NCI-H82 treated with DMSO at 0.1 percent for 48 hours (cell line): ENCODE results near the gene SMURF2.
A peak's percentile ranks its signal among the peaks of the same experiment; 100 is the strongest.

Experiments used
- DNase-seq: peaks from one replicate; lab custom pipeline; 2025; ENCODE audit not compliant: unreplicated experiment; lab: John Stamatoyannopoulos, UW

SMURF2 gene

DNA sequence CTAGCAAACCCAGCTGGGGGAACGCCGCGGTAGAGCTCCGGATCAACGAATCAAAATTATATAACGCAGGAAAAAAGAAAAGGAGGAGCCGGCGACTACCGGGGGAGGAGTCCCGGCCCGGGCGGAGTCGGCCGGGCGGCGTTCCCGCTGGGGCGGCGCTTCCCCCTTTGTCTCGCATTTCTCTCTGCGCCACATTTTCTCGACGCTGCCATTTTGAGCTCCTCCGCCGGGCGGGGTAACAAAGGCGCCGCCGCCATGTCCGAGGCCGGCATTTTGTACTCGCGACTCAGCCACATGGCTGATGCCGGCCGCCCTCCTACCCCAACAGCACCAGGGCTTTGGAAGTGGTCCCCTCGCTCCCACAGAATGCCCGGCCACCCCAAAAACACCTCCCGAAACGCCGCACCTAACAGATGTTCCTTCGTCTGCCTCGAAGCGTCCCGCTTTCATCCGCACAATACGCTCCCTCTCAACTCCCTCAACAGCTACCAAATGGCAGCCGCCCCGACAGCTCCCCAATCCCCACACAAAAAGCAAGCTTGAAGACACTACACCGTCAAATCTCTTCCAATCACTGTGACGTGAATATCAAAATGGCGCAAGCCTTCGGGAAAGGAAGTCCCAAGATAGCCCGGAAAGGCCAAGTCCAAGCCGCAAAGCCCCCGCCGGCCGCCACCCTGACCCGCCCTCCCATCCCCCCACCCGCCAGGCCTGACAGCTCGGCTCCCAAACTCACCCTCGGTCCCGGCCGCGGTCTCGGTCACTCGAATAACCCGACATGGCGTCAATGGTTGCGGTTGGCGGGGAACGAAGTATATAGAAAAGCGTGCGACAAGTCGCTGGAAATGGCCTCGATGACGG lies 156.5 kb downstream of the SMURF2 start:
- DNase-seq: peak; percentile 30

DNA sequence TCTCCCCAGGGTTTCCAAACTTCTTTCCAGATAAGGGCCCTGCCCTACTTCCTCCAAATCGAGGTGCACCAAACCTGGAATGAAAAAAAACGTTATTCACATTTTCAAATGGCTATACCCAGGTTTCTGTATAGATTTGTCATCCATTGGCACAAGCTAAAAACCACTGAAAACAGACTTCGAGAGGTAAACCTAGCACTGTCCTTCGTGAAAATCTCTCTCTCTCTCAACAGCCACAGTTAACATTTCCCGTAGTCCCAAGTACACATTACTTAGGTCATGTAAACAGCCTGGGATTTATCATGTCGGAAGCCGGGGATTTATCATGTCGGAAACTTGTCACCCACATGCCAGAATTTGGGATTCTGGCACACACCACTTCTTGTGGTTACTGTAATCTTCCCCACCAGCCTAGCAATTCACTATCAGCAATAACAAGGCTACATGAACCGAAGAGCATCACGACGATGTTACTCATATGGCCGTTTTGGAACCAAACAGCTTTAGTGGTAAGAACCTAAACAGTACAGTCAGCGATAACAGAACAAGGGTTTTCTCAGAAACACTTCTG lies 157.3 kb downstream of the SMURF2 start:
- no peak for DNase-seq

DNA sequence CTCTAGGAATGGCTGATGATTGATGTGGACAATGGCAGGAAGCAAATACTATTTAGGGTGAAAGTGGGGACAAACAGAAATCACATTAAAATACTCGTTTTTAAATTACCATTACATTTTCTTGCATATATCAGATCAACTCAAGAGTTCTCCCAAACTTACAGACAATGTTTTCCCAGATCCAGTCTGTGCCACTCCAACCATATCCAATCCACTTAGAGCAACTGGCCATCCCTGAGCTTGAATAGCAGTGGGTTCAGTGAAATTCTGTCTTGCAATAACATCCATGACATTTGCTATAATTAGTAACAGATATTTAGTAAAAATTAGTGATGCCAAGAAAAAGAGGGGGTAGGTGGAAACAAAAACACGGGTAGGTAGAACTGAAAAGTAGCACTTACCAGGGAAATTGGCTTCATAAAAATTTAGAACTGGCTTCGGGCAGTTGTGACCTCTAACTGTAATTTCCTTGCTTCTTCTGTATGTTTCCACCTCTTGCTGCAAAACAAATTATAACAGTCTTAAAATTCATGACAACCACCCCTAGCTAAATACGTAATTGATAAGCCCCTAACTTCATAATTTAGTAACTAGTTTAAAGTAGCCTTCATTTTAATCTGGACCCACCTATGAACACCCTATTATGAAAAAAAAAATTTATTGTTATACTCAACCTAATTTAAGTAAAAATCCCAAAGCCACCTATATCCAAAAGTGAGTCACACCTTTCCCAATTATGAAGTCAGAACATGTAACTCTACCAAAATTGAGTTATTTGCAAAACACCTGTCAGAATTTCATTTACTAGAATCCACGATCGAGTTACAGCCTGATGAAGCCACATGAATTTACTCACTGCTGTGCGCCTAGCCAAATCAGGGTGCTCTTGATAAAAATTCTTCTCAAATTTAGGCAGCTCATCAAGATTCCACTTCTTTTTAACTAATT lies 158.0 kb downstream of the SMURF2 start:
- DNase-seq: no peak

DNA sequence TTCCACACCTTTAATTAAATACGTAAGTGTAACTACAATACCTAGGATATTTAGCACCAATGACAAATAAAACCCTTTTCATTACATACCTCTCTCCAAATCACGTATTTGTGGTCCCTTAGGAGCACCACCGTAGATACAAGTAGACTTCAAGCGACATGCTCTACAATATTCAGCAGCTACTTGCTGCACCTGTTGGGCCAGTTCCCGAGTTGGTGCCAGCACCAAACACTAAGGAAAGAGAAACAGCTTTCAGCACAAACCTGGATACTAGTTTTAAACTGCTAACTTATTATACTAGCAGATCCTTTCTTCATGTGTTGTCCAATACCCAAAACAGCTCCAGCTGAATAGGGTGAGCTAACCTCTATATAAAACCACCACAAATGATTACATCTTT lies 158.8 kb downstream of the SMURF2 start:
- DNase-seq: no peak

DNA sequence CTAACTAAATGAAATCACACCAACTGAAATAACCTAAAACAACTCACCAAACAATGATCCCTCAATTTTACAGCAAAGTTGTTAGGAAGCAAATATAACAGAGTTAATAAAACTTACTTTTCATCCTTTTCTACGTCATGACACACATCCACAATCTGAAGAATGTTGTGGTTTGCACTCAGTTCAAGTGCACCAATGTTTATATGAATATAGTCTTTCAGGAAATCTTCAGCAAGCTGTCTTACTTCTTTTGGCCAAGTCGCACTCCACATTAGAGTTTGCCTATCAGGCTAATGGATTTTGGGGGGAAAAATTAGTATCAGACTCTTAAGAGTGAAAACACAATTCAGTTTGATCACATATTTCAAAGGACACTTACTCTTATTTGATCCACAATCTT lies 159.3 kb downstream of the SMURF2 start:
- no peak for DNase-seq

DNA sequence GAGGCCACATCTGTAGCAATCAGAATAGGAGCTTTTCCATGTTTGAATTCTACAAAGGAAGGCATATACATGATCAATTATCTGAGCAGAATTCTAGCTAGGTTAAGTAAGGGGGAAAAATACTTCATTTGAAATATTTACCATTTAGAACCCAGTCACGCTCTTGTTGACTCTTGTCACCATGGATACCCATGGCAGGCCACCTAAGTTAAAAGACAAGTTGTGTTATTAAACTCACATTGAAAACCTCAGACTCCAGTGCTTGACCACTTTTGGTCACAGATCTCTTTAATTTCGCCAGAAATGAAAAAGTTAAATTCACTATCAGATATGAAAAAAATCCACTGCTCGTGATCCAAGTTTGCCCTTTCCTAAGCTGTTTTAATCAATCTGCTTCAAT lies 160.1 kb downstream of the SMURF2 start:
- no peak for DNase-seq

DNA sequence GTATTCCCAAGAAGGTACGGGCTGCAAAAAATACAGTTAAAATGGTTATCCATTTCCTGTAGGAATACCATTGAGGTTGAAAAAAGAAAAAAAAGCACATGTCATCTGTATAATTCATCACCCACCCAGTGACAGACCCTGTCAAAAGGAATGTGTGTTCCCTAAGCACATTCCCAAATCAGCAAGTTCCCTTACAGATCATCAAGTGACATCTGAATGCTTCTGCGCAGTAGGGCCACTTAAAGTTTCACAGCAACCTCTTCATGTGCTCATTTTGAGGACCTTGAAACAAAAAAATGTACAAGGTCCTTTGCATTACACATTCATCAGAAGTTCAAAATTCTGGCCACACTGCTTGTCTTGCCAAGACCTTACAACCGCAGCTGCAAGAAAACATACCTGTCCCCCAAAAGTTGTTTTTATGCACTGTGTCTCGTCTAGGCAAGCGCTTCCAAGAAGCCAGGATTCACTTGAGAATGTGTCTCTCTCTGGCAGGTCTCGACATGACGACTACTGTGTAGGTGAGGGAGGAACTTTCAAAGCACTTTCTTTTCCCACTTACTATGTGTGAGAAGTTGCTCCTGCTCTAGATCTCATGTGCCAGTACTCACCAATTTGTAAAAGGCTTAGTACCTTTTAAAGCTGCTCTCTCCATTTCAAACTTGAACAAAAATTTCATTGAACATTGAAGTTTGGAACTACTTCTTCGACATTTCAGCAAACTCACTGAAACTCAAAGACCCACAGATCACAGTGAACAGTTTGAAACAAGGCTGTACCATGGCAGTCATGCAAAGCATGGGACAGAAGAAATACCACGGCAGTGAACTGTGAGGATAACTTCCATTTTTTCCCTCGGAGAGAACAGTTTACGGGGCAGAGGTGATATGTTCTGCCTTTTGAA lies 161.0 kb downstream of the SMURF2 start:
- no peak for DNase-seq

DNA sequence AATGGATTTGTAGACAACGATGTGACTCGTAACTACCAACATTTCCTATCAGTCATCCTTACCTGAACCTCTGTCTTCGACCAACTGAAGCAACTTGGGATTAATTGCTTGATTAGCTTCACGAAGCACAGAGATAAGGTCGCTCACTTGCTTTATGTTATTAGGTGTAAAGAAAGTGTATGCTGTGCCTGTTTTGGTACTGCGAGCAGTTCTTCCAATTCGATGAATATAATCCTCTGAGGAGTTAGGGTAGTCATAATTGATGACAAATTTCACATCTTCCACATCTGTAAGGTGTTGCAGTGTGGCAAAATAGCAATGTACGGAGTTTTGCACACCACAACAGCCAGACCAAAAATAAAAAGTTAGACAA lies 161.6 kb downstream of the SMURF2 start:
- DNase-seq: no peak

DNA sequence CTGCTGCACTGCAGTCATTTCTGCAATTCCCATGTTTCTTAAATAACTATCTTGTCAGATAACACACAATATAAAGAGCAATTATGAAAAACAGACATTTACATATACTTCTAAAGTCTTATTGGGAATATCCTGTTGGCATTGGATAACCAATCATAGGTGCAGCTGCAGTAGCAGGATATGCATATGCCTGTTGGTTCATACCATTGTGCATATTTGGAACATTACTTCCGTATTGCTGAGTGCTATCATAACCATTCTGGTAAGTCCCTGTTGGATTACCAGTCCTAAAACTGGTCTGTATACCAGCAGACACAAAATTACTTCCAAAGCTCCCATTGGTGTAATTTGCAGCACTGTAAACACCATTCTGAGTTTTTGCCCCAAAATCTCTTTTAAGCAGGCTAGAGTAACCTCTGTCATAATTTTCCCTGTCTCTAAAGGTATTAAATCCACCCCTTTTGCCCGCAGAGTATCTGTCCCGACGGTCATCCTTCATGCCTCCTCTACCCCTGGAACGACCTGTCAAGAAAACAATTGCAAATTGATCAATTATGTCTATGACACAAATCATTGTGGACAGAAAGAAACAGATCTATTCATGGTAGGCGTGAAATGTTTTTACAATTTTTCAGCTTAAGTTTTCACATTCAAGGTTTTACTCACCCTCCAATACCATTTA lies 162.2 kb downstream of the SMURF2 start:
- no peak for DNase-seq

DNA sequence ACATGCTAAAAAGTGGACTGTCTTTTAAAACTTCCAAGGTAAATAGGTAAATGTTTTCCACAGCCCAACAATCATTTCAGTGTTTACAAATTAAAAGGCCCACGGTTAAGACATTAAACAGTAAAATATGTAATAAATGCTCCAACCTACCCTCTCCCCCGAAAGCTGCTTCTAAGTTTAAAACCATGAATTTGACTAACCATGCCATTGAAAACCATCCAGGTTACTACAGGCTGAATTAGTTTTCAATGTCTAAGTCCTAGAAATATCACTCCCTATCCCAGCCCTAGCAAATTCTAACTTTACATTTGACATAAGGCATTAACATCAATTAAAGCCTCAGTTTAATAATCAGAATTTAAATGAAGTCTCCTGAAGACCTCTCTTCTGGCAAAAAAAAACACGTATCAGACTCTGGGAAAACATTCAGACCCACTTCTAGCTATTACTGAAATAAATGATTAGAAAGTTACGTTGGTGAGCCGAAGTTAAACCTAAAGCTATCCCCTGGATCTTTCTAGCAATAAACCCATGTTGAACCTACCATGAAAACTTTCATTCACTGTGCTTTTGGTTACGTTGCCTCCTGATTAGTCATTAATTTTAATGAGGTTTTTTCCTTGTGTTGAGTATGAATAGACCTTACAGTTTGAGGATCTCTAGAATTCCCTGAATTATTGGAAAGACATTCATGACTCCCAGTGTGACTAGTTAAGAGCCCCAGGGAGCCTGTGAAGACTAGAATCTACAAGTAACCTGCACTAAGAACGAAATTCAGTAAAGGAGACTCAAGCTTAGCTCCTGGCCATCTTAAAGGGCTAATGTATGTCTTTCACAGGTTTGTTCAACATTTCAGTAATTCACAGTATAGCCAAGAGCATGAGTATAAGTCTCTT lies 163.6 kb downstream of the SMURF2 start:
- no peak for DNase-seq

DNA sequence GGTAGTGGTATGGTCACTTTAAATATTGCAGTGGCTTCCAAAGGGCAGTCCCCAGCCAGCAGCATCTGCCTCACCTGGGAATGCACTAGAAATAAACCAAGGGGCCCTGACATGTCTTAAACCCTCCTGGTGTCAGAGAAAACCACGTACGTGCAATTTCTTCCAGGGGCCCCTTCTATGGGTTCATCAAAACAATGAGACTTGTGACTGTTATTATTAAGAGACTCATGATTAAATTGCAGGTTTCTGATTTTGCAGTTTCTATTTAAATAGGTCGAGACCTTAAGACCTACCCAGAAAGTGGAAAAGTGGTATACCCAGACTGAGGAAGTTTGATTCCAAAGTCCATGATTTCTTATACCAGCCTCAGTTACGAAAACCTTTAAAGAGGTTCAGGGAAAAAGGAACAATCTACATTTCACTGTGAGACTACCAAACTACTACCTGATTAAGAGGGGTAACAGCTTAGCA lies 164.5 kb downstream of the SMURF2 start:
- no peak for DNase-seq

DNA sequence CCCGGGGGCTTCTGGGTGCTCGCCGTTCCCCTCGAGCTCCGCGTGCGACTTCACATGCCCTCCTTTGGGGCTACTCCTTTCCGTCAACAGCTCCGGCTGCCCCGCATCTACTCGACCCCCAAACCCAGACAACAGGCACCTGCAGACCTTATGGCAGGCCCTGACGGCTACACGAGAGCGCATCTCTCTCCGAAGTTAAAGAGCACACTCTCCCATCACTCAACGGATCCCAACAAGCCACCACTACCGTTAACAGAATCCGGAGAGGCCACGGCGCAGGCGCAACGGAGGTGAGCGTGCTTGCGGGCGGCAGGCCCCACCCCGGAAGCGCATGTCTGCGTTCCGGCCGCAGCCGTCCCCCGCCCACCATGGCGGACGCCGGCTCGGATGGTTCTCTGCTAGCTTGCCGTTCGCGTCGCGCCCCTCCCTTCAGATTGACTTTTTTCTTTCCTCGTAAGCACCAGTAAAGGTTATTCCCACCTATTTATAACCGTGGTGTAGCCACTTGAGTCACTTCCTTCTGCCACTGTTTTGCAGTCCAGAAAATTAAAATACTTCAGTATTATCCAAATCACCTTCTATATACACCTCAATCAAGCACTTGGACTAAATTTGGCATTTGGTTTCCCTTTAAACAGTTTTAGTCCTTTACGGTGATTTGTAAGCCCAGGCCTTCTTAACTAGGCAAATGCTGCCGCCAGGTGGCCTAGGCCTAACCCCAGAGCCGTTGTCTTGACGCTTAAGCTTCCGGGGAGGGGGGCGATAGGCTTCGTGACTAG lies 165.1 kb downstream of the SMURF2 start, which contains the start of gene POLG2:
Gene POLG2 (minus strand): TSS at position 269 of the 779 bp plus-strand sequence. CDS start 86 bp downstream, at position 183.
- peak; percentile 80 for DNase-seq

DNA sequence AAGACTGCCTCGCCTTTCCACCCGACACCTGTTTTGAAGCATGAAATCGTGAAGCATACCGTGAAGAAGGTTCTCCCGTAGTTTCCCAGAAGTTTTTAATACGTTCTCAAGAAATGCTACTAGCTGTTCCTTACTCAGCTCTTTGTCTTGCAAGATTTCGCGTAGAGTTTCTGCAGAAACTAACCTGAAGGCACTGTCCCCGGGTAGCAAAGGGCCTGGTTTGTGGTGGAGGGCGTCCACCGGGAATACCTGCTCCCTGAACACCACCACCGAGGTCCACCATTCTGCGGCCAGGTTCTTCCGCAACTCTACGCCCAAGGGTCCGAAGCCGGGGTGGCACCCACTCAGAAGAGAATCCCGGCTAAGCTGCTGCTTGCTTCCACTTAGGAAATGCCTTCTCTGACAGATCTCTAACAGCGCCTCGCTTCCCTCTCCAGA lies 165.7 kb downstream of the SMURF2 start:
- no peak for DNase-seq
